Breast epithelium (tissue), 3 donors: ENCODE measurements around the gene TUBB2B.

Experiments used
- CTCF ChIP-seq, 3 donors: fragments of 450-650 bp; IDR thresholded peaks; one replicate each; pipeline ENCODE4 v1.5.1; 2016 to 2017; ENCODE audit warnings: antibody characterized with exemption in 3 of 3, mild to moderate bottlenecking in 3 of 3, moderate library complexity in 3 of 3
- POLR2AphosphoS5 ChIP-seq, 3 donors: sonication (generic); formaldehyde crosslinking; IDR thresholded peaks; one replicate each; pipeline ENCODE4 v1.6.1; 2017; ENCODE audit warnings: antibody characterized with exemption in 3 of 3

GRCh38 chr6:3236005-3236404 is 8.6 kb upstream of the TUBB2B start:
- TF ChIP-seq CTCF (IDR thresholded peaks at IDR 0.05) = no peak
- no peak for TF ChIP-seq POLR2AphosphoS5 (IDR thresholded peaks at IDR 0.05)
